Stimulated activated CD4-positive, alpha-beta T cell treated with anti-CD3 and anti-CD28 coated beads, Interleukin-4, amount 100 ng/mL, for 4 hours (primary cell): ENCODE data around the gene UHMK1.

Experiments used
- DNase-seq, 2 experiments: peaks; one replicate each; pipeline ENCODE4 v3.0.0-alpha.2; 2020

UHMK1 gene

DNA sequence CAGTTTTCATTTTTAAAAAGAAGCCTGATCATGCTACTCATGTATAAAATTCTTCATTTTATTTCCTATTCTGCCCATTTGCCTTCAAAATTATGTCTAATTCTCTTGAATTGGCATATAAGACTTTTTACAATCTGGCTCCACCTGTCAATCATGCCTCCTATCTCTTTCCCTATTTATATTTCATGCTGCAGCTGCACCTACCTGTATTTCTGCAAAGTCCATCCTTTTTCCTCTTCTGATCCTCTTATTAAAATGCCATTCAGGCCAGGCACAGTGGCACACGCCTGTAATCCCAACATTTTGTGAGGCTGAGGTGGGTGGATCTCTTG, 33.3 kb downstream of the UHMK1 start:
- DNase-seq: no peak

DNA sequence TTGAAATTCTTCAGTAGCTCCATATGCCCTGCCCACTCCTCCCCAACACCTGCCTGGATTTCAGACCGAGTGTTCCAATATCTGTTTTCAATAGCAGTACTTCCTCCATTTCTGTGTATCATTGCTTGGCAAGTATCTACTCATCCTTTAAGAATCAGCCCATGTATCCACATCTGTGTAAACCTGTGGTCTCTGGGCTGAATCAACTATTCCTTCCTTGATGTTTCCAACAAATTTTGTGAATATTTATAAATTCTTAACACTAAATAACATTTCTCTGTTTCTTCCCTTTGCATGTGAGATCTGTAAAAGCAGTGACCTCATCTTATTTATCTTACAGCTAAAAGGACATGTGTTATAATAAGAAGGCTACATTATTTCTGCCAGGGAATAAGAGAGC, 37.9 kb downstream of the UHMK1 start:
- no peak for DNase-seq

DNA sequence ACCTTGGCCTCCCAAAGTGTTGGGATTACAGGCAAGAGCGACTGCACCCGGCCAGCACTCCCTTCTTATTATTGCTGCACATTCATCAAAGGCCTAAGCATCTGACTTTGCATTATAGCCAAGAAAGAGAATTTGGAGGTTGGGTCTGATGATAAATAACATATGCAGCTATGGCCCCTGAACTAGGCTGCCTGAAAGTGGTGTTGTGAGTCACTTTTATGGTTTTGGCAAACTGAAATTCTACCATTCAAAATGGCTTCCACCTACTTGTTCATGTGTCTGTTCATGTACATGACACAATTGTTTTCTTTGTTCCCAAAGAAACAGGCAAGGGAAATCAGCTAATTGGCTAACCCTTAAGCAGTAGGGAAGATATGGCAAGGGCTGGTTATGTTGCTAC, 38.9 kb downstream of the UHMK1 start:
- DNase-seq: no peak

DNA sequence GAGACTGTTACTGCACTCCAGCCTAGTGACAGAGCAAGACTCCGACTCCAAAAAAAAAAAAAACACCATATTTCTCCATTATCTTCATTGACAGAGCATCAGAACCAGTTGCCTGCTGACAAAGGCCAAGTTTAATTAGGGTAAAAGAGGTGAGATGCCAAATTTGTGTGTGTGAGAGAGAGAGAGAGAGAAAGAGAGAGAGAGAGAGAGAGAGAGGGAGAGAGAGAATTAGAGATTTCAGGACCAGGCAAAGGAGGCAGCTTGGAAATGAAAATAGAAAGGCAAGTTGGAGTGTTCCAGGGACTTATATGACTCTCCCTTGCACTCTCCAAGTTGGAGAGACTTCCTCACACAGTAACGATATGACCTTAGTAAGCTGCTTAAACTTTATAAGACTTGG, 39.6 kb downstream of the UHMK1 start:
- DNase-seq: no peak

DNA sequence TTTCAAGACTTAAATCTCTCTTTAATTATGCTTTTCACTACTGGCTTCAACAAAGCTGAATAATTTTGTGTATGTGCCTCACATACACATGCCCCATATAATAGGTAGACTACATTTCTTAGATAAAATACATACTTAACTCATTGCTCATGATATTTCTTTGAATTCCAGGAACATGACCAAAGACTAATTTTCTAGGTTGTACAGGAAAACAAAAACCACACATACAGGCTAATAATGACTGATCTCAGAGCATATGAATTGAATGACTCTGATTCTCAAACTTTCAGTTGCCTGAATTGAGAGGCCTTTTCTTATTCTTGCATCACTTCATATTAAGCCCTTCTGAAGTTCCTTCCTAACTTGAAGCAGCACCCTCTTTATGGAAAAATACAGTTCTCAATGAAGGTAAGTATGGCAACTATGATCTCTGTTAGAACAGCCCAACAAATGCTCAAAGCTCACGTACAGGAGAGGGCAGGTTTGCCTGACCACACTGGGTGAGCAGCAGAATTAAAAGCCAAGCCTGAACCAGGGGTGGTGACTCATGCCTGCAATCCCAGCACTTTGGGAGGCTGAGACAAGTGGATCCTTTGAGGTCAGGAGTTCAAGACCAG, 41.3 kb downstream of the UHMK1 start:
- no peak for DNase-seq

DNA sequence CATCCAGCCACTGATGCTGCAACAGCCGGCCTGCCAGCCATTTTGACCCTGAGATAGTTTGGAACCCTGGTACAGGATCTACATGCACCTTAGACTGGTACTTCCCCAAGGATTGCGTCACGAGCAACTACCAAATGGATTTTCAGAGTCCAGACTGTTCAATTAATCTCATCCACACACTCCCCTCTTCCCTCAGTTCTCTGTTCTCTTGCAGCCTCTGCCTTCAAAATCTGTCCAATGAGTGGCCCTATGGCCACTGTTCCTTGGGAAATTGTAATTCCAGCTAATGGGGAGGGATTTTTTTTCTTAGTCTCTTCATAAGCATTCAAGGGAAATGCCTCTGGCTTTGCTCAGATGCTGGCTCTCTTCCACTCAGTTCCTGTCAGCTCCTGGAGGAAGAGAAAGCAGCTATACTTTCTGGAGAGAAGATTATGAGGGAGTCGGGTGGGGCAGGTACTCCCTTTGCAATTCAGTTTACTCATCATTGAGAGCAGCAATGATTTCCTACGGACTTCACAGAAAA, 44.1 kb downstream of the UHMK1 start:
- DNase-seq: no peak

DNA sequence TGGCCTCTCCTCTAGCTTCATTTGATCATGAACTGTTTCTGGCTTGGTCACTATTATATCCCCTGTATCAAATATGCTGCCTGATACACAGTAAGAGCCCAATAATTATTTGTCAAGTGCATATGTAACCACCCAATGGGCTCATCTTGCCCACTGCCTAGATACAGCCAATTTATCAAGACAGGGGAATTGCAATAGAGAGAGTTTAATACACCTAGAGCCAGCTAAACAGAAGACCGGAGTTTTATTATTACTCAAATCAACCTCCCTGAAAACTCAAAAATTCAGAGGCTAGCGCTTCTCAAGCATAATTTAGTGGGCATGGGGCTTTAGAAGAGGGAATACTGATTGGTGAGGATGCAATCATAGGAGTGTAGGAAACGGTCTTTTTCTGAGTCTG, 45.6 kb downstream of the UHMK1 start:
- DNase-seq: no peak

DNA sequence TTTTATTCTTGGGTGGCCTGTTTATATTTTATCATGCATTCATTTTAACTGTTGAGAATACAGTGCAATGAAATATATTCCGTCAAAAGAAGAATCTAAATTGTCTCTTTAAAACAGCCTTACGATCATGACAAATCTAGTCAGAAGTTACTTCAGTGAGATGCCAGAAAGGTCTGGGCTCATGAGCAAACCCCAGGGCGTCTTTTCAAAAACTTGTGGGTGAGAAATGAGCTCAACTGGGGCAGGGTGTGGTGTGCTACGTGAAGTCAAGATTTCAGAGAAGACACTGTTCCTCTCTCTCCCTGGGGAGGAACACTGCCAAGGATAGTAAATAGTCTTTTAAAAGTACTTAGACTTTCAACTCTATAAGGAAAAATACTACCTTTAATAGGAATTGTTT, 50.6 kb downstream of the UHMK1 start:
- no peak for DNase-seq

DNA sequence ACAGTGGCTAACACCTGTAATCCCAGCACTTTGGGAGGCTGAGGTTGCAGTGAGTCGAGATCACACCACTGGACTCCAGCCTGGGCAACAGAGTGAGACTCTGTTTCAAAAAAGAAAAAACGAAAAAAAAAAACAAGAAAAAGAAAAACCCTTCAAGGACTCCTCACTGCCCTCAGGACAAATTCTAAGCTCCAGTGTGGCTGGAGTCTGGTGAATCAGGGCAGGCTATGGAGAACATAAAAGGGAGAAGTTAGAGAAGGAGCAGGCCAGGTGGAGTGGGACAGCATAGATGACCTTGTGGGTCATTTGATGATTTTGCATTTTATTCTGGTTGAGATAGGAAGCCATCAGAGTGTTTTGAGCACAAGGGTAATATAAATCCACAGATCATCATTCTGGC, 51.4 kb downstream of the UHMK1 start:
- no peak for DNase-seq

DNA sequence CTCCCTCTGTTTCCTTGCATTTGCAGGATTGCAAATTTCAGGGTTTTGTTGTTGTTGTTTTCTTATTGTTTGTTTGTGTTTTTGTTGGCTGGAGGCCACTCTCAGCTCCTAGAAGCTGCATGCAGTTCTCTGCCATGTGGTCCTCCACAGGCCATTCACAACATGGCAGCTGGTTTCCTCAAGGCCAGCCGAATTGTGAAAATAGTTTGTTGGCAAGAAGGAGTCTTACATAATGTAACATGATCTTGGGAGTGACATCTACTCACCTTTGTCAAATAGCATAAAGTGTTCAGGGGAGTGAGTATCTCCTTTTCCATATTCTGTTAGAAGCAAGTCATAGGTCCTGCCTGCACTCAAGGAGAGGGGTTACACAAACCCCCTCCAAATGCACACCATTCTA, 53.3 kb downstream of the UHMK1 start:
- DNase-seq: no peak

DNA sequence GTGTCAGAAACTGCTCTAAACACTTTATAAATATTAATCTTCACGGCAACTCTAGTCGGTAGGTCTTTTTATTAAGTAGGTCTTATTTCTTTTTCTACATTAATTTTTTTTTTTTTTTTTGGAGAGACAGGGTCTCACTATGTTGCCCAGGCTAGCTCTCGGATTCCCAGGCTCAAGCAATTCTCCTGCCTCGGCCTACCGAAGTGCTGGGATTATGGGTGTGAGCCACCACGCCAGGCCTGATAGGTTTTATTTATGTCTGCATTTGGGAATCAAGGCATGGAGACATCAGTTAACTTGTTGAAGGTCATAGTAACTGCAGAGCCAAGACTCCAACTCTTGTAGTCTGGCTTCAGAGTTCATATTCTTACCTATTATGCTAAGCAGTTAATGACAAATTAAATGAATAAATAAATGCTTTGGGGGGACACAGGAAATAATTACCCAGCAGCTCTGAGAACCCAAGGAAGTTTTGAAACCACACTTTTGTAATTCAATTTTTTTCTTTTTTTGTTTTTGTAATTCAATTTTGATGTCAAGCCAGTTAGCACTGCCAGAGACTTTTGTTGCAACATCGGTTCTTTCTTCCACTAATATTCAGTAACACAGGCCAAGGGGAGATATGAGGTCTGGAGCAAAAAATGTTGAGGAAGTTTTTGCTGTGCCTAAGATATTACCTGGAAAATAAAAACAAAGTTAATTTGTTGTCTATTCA, 54.5 kb downstream of the UHMK1 start:
- no peak for DNase-seq

DNA sequence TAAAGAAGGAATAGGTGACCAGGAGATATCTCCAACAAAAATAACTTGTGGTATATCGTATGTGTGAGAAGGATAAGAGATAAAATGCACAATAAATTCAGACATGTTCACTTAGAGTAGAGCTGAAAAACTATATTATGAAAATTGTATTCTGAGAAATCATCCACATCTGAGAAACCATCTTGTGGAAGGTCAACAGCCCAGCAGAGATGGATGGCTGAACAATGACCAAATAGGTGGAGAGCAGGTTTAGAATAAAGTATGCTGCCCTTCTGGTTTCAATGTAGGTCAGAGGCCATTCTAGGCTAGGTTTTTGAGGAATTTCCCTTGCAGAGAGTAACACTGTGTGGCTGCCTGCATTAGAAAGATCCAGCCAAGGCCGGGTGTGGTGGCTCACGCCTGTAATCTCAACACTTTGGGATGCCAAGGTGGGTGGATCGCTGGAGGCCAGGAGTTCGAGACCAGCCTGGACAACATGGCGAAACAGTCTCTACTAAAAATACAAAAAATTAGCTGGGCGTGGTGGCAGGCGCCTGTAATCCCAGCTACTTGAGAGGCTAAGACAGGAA, 55.1 kb downstream of the UHMK1 start:
- DNase-seq: no peak

DNA sequence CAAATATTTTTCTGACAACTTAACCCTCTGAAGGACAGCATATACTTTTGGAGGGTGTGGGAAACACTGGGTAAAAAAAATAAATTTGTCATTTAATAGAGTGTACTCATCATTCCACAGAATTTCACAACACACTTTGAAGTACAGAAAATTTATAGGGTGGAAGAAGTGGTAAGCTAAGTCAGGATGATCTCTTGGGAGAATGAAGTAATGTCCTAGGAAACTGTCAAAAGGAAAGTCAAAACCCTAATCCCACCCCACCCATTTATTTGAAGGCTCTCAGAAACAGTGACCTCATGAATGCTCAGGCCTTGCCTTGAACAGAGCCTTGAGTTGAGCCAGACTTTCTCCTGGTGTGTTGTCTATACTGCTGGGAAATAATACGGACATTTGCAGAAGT, 56.6 kb downstream of the UHMK1 start:
- no peak for DNase-seq

DNA sequence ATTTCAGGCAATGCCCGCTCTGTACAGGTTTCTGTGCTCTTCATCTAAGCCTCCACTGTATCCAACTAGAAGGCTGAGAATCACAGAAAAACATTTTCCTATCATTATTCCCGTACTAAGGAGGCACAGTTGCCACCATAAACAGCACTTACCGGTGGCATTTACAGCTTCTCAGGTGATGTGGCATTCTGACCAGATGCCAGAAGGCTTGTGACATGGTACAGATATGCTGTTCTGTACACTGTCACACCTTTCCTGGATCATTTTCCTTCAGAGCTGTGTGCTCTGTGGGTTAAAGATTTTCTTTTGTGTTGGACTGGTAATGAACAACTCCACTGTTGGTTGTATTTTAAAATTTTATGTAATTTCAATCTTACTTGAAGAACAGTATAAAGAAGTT, 59.9 kb downstream of the UHMK1 start:
- no peak for DNase-seq

DNA sequence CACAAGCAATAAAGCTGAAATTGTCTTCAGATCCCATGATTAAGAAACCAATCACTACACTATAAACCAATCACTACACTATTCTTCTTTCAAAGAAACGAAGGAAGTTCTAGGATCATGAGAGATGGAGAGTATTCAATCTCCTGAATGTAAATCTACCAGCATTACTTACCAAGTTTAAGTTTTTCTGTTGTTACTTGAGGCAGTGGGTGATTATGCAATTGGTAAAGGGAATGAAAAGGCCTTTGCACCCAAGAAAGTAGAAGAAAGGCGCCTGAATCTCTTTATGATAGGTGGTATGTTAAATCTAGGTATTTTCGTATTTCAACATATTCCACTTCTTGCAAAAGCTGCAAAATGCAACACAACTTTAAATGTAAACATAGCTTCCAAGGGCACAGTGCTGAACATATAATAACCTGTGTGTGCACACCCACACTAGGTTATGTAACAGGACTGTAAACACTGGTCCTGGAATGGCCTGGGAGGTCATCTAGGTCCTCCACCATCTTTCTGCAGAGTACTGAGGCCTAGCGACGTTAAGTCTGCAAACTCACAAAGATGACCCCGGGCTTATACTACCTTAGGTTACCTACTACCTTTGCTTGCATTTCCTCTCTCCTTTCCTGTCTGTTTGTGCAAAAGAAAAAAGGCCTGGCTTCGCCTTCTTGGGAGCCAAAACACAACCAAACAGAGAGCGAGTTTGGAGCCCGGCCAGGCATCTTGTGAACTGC, 62.9 kb downstream of the UHMK1 start:
- no peak for DNase-seq

DNA sequence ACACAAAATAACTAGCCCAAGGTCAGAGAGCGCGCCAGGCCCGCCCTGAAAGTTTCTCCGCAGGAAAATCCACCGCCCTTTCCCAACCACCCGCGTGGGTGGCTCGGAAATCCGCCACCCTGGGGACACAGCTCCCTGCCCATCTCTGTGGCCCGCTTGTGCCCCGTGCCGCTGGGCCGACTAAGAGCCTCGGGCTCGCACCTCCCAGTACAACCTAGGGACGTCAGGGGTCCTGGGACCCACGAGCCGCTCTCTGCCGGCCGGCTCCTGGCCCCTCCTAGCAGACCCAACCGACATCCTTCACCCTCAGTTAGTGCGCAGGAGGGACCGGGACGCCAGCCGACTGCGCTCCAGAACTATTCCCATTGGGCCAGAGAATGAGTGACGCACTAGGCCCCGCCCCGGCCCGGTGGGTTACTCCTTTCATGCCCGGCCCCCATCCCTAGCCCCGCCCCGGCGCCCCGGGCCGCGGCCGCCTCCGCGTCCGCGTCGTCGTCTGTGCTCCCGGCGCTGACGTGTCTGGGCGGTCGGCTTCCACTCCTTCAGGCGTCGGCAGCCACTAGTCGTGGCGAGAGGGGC, 63.5 kb downstream of the UHMK1 start:
- DNase-seq: peak; percentile 97 to 99

DNA sequence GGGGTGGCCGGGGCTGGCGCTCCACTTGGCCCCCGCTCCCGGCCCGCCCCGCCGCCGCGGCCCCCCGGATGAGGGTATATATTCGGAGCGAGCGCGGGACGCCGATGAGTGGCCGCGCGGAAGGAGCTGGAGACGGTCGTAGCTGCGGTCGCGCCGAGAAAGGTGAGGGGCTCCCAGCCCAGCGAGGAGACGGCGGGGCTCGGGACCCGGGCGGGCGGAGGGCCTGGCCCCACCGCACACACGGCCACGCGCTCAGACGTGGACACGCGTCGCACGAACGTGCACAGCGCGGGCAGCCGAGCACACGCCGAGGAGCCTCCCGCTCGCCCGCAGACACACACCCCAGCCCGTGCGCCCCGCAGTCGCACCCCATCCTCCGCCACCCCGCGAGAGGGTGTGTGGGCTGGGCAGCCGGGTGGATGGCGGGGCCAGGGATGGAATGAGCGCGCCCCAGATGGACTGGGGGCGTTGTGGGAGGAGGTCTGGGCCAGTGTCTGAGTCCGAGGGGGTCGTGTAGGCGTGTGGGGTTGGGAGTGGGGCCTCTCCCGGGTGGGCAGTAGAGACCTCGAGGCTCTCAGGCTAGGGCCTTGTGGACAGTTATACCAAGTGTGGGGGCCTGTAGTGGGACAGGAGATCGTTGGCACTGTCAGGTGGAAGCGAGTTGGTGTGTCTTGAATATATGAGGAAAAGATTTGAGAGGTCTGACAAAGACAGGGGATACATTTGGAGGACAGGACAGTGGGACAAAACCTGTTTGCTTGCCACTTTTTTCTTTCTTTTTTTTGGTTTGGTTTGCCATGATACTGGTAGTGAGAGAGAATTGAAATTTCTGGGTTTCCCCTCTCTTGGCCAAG, 64.2 kb downstream of the UHMK1 start, which contains the start of gene UAP1:
UAP1 (plus strand) TSS at position 107 of the 854 bp plus-strand sequence. CDS start 4,347 bp downstream, outside the sequence.
- peak in 1 of 2 experiments; percentile 16 for DNase-seq

DNA sequence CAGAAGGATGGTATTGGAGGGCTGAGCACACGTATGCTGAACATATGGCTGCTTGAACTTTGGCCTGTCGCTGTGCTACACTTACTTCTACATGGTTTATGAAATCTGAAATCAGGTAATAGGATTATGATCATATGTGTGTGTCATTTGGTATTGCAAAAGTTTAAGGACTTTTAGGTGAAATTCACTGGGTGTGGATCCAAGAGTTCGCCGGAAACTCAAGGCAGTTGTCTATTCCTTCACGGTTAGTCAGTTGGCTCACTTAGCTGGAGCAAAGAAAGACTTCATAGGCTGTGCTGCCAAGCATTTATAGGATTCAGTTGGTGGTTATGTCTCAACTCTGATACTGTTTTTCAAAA, 64.8 kb downstream of the UHMK1 start:
- DNase-seq: no peak

DNA sequence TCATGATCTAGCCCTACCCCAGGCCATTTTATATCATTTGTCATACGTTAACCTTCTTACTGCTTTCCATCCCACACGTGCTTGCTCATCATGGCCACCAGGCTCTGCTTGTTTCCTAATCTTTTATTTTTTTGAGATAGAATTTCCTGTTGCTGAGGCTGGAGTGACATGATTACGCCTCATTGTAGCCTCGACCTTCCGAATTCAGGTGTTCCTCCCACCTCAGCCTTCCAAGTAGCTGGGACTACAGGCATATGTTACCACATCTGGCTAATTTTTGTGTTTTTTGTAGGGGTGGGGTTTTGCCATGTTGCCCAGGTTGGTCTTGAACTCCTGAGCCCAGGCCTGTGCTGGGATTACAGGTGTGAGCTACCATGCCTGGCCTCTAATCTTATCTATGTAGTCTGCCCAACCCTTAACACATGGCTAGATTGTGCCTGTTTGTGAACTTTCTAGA, 67.2 kb downstream of the UHMK1 start:
- no peak for DNase-seq

DNA sequence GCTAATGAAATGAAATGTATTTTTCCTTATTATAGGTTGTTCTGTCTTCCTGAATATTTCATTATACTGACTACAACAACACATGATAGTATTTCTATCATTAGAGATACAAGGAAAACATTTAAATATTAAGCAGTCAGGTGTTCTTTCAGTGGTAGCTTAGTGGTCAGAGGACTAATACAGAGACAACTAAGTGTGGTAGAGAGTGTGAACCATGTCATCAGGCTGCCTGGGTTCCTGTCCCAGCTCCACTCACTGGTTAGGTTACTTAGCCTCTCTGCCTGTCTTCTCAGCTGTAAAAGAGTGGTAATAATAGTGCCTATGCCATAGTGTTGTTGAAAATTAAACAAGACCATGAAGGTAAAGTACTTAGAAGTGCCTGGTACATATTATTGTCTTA, 67.8 kb downstream of the UHMK1 start:
- DNase-seq: no peak

DNA sequence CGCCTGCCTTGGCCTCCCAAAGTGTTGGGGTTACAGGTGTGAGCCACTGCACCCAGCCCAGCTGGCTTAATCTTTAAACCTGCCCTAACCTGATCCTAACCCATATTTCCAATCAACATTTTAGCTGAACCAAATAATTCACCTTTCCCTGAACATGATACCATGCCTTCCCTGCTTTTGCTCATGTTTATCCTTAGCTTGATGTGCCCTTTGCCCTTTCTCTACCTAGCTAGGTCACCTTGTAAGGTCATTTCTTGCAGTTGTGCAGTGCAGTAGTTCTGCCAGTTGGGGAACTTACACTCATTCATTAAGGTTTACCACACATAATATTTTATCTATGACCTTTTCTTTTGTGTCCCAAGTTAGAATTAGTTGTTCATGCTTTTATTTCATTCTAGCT, 69.3 kb downstream of the UHMK1 start:
- DNase-seq: no peak

DNA sequence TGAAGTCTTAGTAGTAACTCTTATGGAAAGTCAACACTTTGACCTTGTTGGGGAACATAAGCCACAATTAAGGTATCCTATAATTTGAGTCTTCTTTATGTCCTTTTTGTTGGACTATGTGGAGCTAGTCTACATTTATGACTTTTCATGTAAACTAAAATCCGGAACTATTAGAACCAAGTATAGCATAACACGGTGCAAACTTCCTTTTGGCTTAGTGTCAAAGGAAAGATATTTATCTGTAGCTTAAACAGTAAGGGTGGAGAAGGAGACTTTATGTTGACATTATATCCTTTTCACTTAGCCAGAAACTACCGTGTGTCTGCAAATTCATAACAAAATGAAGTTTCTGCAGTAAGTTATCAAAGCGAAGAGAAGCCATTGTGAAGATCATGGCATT, 71.2 kb downstream of the UHMK1 start:
- no peak for DNase-seq
